ENCODE results near the gene FNDC3B.

Gene FNDC3B

GRCh38 chr3:172154768-172155664, 115.6 kb downstream of the FNDC3B start:
- DNase-seq, result no peak

GRCh38 chr3:172155897-172156585, 116.7 kb downstream of the FNDC3B start:
- DNase-seq, result no peak

- DNase-seq, result no peak
These were observed 117.2 kb downstream of the FNDC3B start for GRCh38 chr3:172156586-172156955.

GRCh38 chr3:172157564-172158258, 118.3 kb downstream of the FNDC3B start:
- DNase-seq, result no peak

- DNase-seq, result no peak
These were observed 119.4 kb downstream of the FNDC3B start for GRCh38 chr3:172158741-172159140.

- no peak for DNase-seq
These were observed 120.0 kb downstream of the FNDC3B start for GRCh38 chr3:172159376-172159775.

- DNase-seq, result peak in 1 of 2 experiments; percentile 46
These were observed 120.7 kb downstream of the FNDC3B start for GRCh38 chr3:172159962-172160538.

GRCh38 chr3:172161133-172161789, 121.9 kb downstream of the FNDC3B start:
- no peak for DNase-seq

- no peak for DNase-seq
These were observed 122.6 kb downstream of the FNDC3B start for GRCh38 chr3:172161959-172162358.

- DNase-seq, result no peak
These were observed 123.9 kb downstream of the FNDC3B start for GRCh38 chr3:172163320-172163719.

GRCh38 chr3:172164620-172165362, 125.4 kb downstream of the FNDC3B start:
- DNase-seq, result no peak

- no peak for DNase-seq
These were observed 126.9 kb downstream of the FNDC3B start for GRCh38 chr3:172166261-172166660.

GRCh38 chr3:172166890-172167289, 127.5 kb downstream of the FNDC3B start:
- no peak for DNase-seq

- no peak for DNase-seq
These were observed 128.7 kb downstream of the FNDC3B start for GRCh38 chr3:172167892-172168648.

GRCh38 chr3:172170073-172170709, 130.8 kb downstream of the FNDC3B start:
- no peak for DNase-seq

GRCh38 chr3:172170841-172171240, 131.5 kb downstream of the FNDC3B start:
- no peak for DNase-seq

GRCh38 chr3:172171396-172172075, 132.2 kb downstream of the FNDC3B start:
- no peak for DNase-seq

GRCh38 chr3:172173316-172174254, 134.2 kb downstream of the FNDC3B start:
- no peak for DNase-seq
